H7 (cell line): ENCODE data around the gene TMEM237. TPM values are rescaled to one million over a fixed set of nuclear protein-coding genes. Genes with fewer than 3 reads are reported as not detected.
A peak's percentile ranks its signal among the peaks of the same experiment; 100 is the strongest.

Experiments
- DNase-seq: peaks from one replicate; pipeline ENCODE4 v3.0.0; 2012
- H3K27me3 ChIP-seq: 2 replicates; pipeline ENCODE4 v1.6.0; 2011; ENCODE audit warnings: mild to moderate bottlenecking, low read length; ENCODE audit not compliant: control insufficient read depth, insufficient read depth
- H3K36me3 ChIP-seq: replicated peaks from 2 replicates; pipeline ENCODE4 v1.5.1; 2011; ENCODE audit warnings: low read length; ENCODE audit not compliant: control insufficient read depth, insufficient read depth
- H3K4me3 ChIP-seq: 2 replicates; pipeline ENCODE4 v1.5.1; 2011; ENCODE audit warnings: low read depth, mild to moderate bottlenecking, control low read depth, low read length, moderate library complexity; ENCODE audit not compliant: insufficient read depth
- total RNA-seq: library from RNA; depleted of rRNA; stranded (reverse); fragments of >200 nt; shearing (Covaris generic); gene quantifications from 2 replicates; pipeline ENCODE4 v1.2.3, GENCODE V29; 2014

TMEM237 gene
- total RNA-seq, 1 experiment from 2014 or later, result 32.5 TPM

GRCh38 chr2:201656102-201656501 lies 12.8 kb upstream of the TMEM237 start:
- Histone ChIP-seq H3K27me3 (no peaks in the 10 kb centered on the region), H3K36me3 (no peaks in the 10 kb centered on the region), H3K4me3 (no peak overlapping the region)
- DNase-seq, result no peak

GRCh38 chr2:201654616-201655384 lies 11.5 kb upstream of the TMEM237 start:
- DNase-seq, result no peak
- H3K4me3 ChIP-seq, result no peak overlapping the region
- H3K36me3 ChIP-seq, result no peaks in the 10 kb centered on the region
- no peaks in the 10 kb centered on the region for H3K27me3 ChIP-seq

GRCh38 chr2:201653221-201653620 lies 9.9 kb upstream of the TMEM237 start:
- Histone ChIP-seq H3K27me3 (no peaks in the 10 kb centered on the region), H3K36me3 (no peaks in the 10 kb centered on the region), H3K4me3 (no peak overlapping the region)
- DNase-seq, result no peak

GRCh38 chr2:201649442-201649841 lies 6.1 kb upstream of the TMEM237 start:
- no peak for DNase-seq
- H3K27me3 ChIP-seq, result no peaks in the 10 kb centered on the region
- no peaks in the 10 kb centered on the region for H3K36me3 ChIP-seq
- H3K4me3 ChIP-seq, result no peak overlapping the region

GRCh38 chr2:201647431-201647830 lies 4.1 kb upstream of the TMEM237 start:
- no peak for DNase-seq
- no peak overlapping the region for H3K4me3 ChIP-seq
- no peaks in the 10 kb centered on the region; the same call in 1 of the 2 replicates for H3K27me3 ChIP-seq
- no peaks in the 10 kb centered on the region for H3K36me3 ChIP-seq

- Histone ChIP-seq H3K36me3 (peaks cover 3% of the 10 kb centered on the region; the same call in 1 of the 2 replicates), H3K27me3 (no peaks in the 10 kb centered on the region; the same call in 1 of the 2 replicates), H3K4me3 (no peak overlapping the region)
- no peak for DNase-seq
Observed at GRCh38 chr2:201644001-201644400, 698 bp upstream of the TMEM237 start.

GRCh38 chr2:201642579-201643215 lies 606 bp downstream of the TMEM237 start:
- peak; percentile 94 for DNase-seq
- no peaks in the 10 kb centered on the region; the same call in 1 of the 2 replicates for H3K27me3 ChIP-seq
- peak overlapping the region; percentile 85 for H3K4me3 ChIP-seq
- peaks cover 7% of the 10 kb centered on the region for H3K36me3 ChIP-seq

GRCh38 chr2:201642086-201642578 lies 1.2 kb downstream of the TMEM237 start:
- H3K27me3 ChIP-seq, result no peaks in the 10 kb centered on the region; the same call in 1 of the 2 replicates
- peak overlapping the region; percentile 85 for H3K4me3 ChIP-seq
- no peak for DNase-seq
- peaks cover 7% of the 10 kb centered on the region for H3K36me3 ChIP-seq

- DNase-seq, result no peak
- H3K4me3 ChIP-seq, result no peak overlapping the region
Observed at GRCh38 chr2:201639205-201639604, 4.1 kb downstream of the TMEM237 start.

GRCh38 chr2:201638326-201638725 lies 5.0 kb downstream of the TMEM237 start:
- H3K27me3 ChIP-seq, result no peaks in the 10 kb centered on the region
- H3K4me3 ChIP-seq, result no peak overlapping the region
- DNase-seq, result no peak
- H3K36me3 ChIP-seq, result peaks cover 12% of the 10 kb centered on the region

More at GRCh38 chr2:201639205-201639604, 4.1 kb downstream of the TMEM237 start:
- Histone ChIP-seq H3K27me3 (no peaks in the 10 kb centered on the region; the same call in 1 of the 2 replicates), H3K36me3 (peaks cover 8% of the 10 kb centered on the region)

GRCh38 chr2:201633661-201634249 lies 9.5 kb downstream of the TMEM237 start:
- H3K4me3 ChIP-seq, result no peak overlapping the region
- no peak for DNase-seq
- H3K27me3 ChIP-seq, result no peaks in the 10 kb centered on the region
- H3K36me3 ChIP-seq, result peaks cover 17% of the 10 kb centered on the region

- peaks cover 14% of the 10 kb centered on the region for H3K36me3 ChIP-seq
- no peak overlapping the region for H3K4me3 ChIP-seq
- no peaks in the 10 kb centered on the region for H3K27me3 ChIP-seq
- DNase-seq, result no peak
Observed at GRCh38 chr2:201631041-201631440, 12.3 kb downstream of the TMEM237 start.

GRCh38 chr2:201630577-201630976 lies 12.7 kb downstream of the TMEM237 start:
- no peak overlapping the region for H3K4me3 ChIP-seq
- H3K36me3 ChIP-seq, result peaks cover 17% of the 10 kb centered on the region
- DNase-seq, result no peak
- no peaks in the 10 kb centered on the region for H3K27me3 ChIP-seq

GRCh38 chr2:201628545-201628944 lies 14.8 kb downstream of the TMEM237 start:
- Histone ChIP-seq H3K36me3 (peaks cover 15% of the 10 kb centered on the region), H3K27me3 (no peaks in the 10 kb centered on the region), H3K4me3 (no peak overlapping the region)
- no peak for DNase-seq
